Subcutaneous adipose tissue (tissue), 4 donors: ENCODE results near the gene FARS2. TPM values are rescaled to one million over a fixed set of nuclear protein-coding genes. Genes with fewer than 3 reads are reported as not detected.

Source experiments
- CTCF ChIP-seq: fragments of 450-650 bp; IDR thresholded peaks from one replicate; pipeline ENCODE4 v1.5.1; 2016; ENCODE audit warnings: low read depth, mild to moderate bottlenecking, control low read depth, antibody characterized with exemption, moderate library complexity
- total RNA-seq, 4 donors: library from RNA; depleted of rRNA; stranded (reverse); fragments of >200 nt; gene quantifications; one replicate each; pipeline ENCODE4 v1.1.0, GENCODE V29; 2016

The FARS2 gene
- total RNA-seq, 4 donors from 2014 or later, result 6.2 to 13.6 (median 11.3) TPM

- no peak for TF ChIP-seq CTCF
These were observed 502.1 kb downstream of the FARS2 start for GRCh38 chr6:5763407-5763806.

- no peak for TF ChIP-seq CTCF
These were observed 502.6 kb downstream of the FARS2 start for GRCh38 chr6:5763871-5764270.

- TF ChIP-seq CTCF, result no peak
These were observed 503.2 kb downstream of the FARS2 start for GRCh38 chr6:5764401-5764955.

GRCh38 chr6:5765141-5765760 is 503.9 kb downstream of the FARS2 start:
- TF ChIP-seq CTCF, result no peak

DNA sequence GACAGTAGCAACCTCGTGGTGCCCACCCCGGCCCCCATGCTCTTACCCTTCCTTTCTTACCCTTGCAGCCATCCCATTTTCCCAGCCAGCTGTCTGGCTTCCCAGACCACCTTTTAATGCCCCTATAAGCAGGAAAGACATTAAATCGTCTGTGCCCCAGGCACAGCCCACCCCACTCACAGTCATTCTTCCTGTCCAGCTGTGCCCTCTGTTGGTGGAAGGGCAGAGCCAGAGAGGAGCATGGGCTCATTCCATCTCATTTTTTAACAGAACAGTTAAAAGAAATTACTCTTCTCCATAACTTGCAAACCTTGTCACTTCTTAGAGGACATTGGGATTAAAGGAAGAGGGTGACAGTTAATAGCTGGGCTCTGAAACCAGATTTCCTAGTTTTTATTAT is 504.9 kb downstream of the FARS2 start:
- TF ChIP-seq CTCF, result no peak

DNA sequence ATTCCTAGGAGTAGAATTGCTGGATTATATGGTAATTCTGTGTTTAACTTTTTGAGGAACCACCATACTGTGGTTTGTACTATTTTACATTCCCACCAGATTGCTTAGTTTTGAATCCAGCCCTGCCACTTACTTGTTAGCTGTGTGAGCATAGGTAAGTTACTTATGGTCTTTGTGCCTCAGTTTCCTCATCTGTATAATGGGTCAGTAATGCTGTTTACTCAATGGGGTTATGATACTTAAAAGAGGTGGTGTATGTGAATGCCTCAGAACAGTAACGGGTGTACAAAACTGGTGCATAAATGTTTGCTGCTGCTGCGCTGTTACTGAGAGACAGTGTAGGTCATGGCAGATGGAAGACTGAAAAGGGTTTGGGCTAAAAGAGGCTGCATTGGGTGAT is 506.2 kb downstream of the FARS2 start:
- TF ChIP-seq CTCF, result no peak

- no peak for TF ChIP-seq CTCF
These were observed 509.9 kb downstream of the FARS2 start for GRCh38 chr6:5771211-5771610.
